Ovary (tissue), 9 donors: ENCODE measurements around the gene FAM187B. TPM values are rescaled to one million over a fixed set of nuclear protein-coding genes. Genes with fewer than 3 reads are reported as not detected.
A peak's percentile ranks its signal among the peaks of the same experiment; 100 is the strongest.

Experiments used
- DNase-seq, 5 donors: peaks; one replicate each; pipeline ENCODE4 v3.0.0-alpha.2; 2019 to 2020
- H3K27ac ChIP-seq, 2 donors: fragments of 200-600 bp; one replicate each; pipeline versions ENCODE4 v1.5.1 to v1.8.0; 2019 to 2022
- H3K27me3 ChIP-seq: fragments of 200-600 bp; one replicate; pipeline ENCODE4 v1.8.0; 2022
- H3K36me3 ChIP-seq: fragments of 200-600 bp; sonication (generic); one replicate; pipeline ENCODE4 v1.5.1; 2019
- H3K4me1 ChIP-seq: one replicate; pipeline ENCODE4 v1.8.1; 2013; ENCODE audit warnings: mild to moderate bottlenecking, moderate library complexity; ENCODE audit not compliant: insufficient read depth
- H3K4me3 ChIP-seq: fragments of 200-600 bp; sonication (generic); one replicate; pipeline ENCODE4 v1.5.1; 2017
- H3K9me3 ChIP-seq, 2 donors: fragments of 200-600 bp in 1 of 2; sonication (generic) in 1 of 2; one replicate each; pipeline versions ENCODE4 v1.5.1 to v1.8.1; 2013 to 2019; ENCODE audit warnings: mild to moderate bottlenecking in 1 of 2, moderate library complexity in 1 of 2
- EP300 ChIP-seq: sonication (generic); formaldehyde crosslinking; IDR thresholded peaks from one replicate; pipeline ENCODE4 v1.6.1; 2017; ENCODE audit warnings: antibody characterized with exemption
- POLR2A ChIP-seq: fragments of 450-650 bp; IDR thresholded peaks from one replicate; pipeline ENCODE4 v1.6.1; 2017; ENCODE audit warnings: antibody characterized with exemption, mild to moderate bottlenecking, moderate library complexity
- whole genome bisulfite sequencing, 3 donors: extraction: QIAGEN DNeasy Blood & Tissue Kit in 1 of 3; methylation state at CpG; one replicate each; pipeline versions ENCODE4 v1.1.5 to v1.1.7; 2013 to 2017; 5-methylcytosine and 5-hydroxymethylcytosine counted together
- intact Hi-C, 4 donors: fragments of 100-400 bp; cut with DNase I; formaldehyde crosslinking; loops; one replicate each; pipeline versions ENCODE4 v1.11.0 to v1.15.1; 2022 to 2023
- polyA plus RNA-seq, 2 donors: library from polyadenylated mRNA; stranded (reverse); fragments of 200-250 nt in 1 of 2; fragments of 350-450 nt in 1 of 2; fragmentation: Illumina TruSeq in 1 of 2; extraction: RNeasy Lipid Tissue Mini Kit (QIAGEN cat#74804) in 1 of 2; gene quantifications; one replicate each; pipeline ENCODE4 v1.2.3, GENCODE V29; 2013 to 2014
- total RNA-seq, 7 donors: library from RNA; depleted of rRNA in 2 of 7; stranded (reverse); fragments of >200 nt in 2 of 7; fragmentation: NEBNext Ultra II Directional in 3 of 7; extraction: Animal tissue kit (Norgen Biotek cat#: 25700) in 3 of 7; gene quantifications; one replicate each; pipeline versions ENCODE4 v1.1.0 to v1.2.4, GENCODE V29; 2016 to 2023
- TF ChIP-seq, protein P1 (sequence below), 3 donors: fragments of 450-650 bp in 2 of 3; fragments of 200-600 bp in 1 of 3; IDR thresholded peaks; one replicate each; pipeline versions ENCODE4 v1.5.1 to v1.8.0; 2016 to 2022; ENCODE audit warnings: antibody characterized with exemption in 3 of 3, mild to moderate bottlenecking in 1 of 3
- donor health status: DM: no; HTN: no; CAD: no; lungs with moderate emphysema.
- donor health status: DM: no; HTN: no; CAD: no.
- donor health status: Bipolar disorder and iron deficiency.
- donor health status: DM: yes; HTN: yes; CAD: no.
- donor health status: DM: no; HTN: no; CAD: no.
- donor health status: DM: yes; HTN: yes; CAD: no.

FAM187B gene
- total and polyA plus RNA-seq, 9 donors: 0.06 TPM; not detected in 8

DNA sequence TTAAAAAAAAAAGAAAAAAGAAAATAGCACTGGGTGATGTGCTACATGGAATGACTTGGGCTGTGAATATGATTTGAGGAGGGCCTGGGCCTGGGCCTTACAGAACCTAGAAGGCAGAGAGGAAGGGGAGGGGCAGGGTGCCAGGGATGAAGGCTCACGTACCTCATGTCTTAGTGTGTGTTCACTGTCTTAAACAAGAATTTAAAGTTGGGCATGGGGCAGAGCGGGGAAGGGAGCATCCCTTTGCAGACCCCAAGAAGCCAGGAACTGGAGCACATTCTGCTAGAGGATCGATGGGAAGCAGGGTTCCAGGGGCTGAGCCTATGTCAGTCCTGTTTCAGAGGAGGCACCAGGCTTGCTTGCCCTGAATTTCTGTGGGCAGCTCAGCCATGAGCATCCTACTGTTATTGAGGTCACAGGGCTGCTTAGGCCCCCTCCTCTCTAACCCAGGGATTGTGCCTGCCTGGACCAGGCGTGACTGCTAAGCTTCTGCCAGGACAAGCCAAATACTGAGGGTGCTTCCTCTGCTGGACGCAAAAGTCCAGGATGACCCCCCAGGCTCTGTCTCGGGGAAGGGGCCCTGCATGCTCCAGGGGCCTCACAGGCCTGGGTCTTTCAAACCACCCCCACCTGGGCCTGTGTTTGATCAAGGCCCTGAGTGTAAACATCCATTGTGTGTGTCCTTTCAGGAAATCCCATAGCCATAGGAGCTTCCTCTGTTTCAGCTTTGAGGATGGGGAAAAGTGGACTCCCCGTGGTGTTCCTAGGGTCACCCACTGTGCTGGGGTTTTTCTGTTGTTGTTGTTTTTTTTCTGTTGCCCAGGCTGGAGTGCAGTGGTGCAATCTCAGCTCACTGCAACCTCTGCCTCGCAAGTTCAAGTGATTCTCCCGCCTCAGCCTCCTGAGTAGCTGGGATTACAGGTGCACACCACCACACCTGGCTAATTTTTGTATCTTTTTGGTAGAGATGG is 25.1 kb upstream of the FAM187B start:
- TF ChIP-seq EP300: no peak
- TF ChIP-seq, protein P1, sequence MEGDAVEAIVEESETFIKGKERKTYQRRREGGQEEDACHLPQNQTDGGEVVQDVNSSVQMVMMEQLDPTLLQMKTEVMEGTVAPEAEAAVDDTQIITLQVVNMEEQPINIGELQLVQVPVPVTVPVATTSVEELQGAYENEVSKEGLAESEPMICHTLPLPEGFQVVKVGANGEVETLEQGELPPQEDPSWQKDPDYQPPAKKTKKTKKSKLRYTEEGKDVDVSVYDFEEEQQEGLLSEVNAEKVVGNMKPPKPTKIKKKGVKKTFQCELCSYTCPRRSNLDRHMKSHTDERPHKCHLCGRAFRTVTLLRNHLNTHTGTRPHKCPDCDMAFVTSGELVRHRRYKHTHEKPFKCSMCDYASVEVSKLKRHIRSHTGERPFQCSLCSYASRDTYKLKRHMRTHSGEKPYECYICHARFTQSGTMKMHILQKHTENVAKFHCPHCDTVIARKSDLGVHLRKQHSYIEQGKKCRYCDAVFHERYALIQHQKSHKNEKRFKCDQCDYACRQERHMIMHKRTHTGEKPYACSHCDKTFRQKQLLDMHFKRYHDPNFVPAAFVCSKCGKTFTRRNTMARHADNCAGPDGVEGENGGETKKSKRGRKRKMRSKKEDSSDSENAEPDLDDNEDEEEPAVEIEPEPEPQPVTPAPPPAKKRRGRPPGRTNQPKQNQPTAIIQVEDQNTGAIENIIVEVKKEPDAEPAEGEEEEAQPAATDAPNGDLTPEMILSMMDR (IDR thresholded peaks at IDR 0.05): no peak
- TF ChIP-seq POLR2A: no peak
- no peaks in the 10 kb centered on the region for H3K36me3 ChIP-seq
- H3K27ac ChIP-seq: no peak overlapping the region
- H3K4me3 ChIP-seq: no peak overlapping the region
- peaks cover 2% of the 10 kb centered on the region for H3K4me1 ChIP-seq
- WGBS, 3 donors: 79 to 87% (median 83%) methylated on average over 9 of the region's 9 CpGs
- no peaks in the 10 kb centered on the region for H3K9me3 ChIP-seq
- intact Hi-C loops: no loop called here
- H3K27me3 ChIP-seq: no peaks in the 10 kb centered on the region
- peak in 1 of 5 donors; percentile 31 for DNase-seq

DNA sequence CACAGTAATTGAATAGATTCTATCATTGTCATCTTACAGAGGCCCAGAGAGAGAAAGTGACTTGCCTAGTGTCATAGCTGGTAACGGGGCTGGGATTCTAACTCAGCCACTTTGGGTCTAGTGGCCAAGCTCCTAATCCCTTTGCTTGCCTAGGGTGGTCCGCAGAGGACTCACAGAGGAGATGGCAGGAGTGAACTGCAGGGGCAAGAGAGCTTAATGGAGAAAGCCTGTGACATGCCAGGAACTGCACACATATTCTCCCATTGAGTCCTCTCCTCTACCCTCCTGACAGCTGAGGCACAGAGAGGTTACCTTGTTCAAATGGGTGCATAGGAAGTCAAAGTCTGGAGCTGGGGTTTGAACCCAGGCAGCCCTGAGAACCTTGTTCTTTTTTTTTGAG is 22.9 kb upstream of the FAM187B start:
- Histone ChIP-seq H3K4me3 (no peak overlapping the region), H3K27ac (no peak overlapping the region), H3K36me3 (no peaks in the 10 kb centered on the region), H3K9me3 (no peaks in the 10 kb centered on the region), H3K4me1 (peaks cover 2% of the 10 kb centered on the region), H3K27me3 (no peaks in the 10 kb centered on the region)
- TF ChIP-seq EP300 (no peak), POLR2A (no peak)
- TF ChIP-seq, protein P1 (IDR thresholded peaks at IDR 0.05): no peak
- WGBS, 3 donors: 75 to 94% (median 86%) methylated on average over 2 of the region's 2 CpGs
- no peak for DNase-seq
- intact Hi-C loops: no loop called here

- no peak overlapping the region for H3K27ac ChIP-seq
These were observed 21.5 kb upstream of the FAM187B start for GRCh38 chr19:35249848-35250711.

More at GRCh38 chr19:35249848-35250711, 21.5 kb upstream of the FAM187B start:
- Histone ChIP-seq H3K9me3 (peaks cover 0 to 2% of the 10 kb centered on the region in 2 donors), H3K4me1 (peaks cover 2% of the 10 kb centered on the region), H3K27me3 (no peaks in the 10 kb centered on the region), H3K36me3 (no peaks in the 10 kb centered on the region), H3K4me3 (peak overlapping the region; percentile 41)
- 81 to 84% (median 83%) methylated on average over 34 of the region's 34 CpGs for WGBS, 3 donors
- TF ChIP-seq, protein P1 (IDR thresholded peaks at IDR 0.05): no peak
- TF ChIP-seq POLR2A (no peak), EP300 (no peak)
- peak in 1 of 5 donors; percentile 28 for DNase-seq
- intact Hi-C loops: no loop called here
